Measurements from ENCODE around the gene GDF9. TPM values are rescaled to one million over a fixed set of nuclear protein-coding genes. Genes with fewer than 3 reads are reported as not detected.

GDF9 gene
- total RNA-seq, 5 donors from 2014 or later (not counting 1 experiment from before 2014, with no cell fraction given): 0.63 to 1.9 (median 0.92) TPM

Other genes with a start within 250 kb of the GDF9 start
- 1 to 10 TPM in 1 of 5 donors, under 1 TPM in 4; 0.30 to 1.9 (median 0.44) TPM for gene IL13, start 208.3 kb downstream of the GDF9 start, total RNA-seq
- under 1 TPM in 1 of 5 donors, not detected in 4; 0.85 TPM for gene IL4, start 192.5 kb downstream of the GDF9 start, total RNA-seq
- 10 to 100 TPM; 13.8 to 15.9 (median 15.2) TPM for gene KIF3A, start 128.9 kb downstream of the GDF9 start, total RNA-seq
- 10 to 100 TPM in 3 of 5 donors, 1 to 10 TPM in 2; 5.8 to 13.8 (median 11.0) TPM for gene CCNI2, start 119.0 kb downstream of the GDF9 start, total RNA-seq
- gene SEPTIN8, start 89.2 kb downstream of the GDF9 start, total RNA-seq: 10 to 100 TPM in 4 of 5 donors, 1 to 10 TPM in 1; 6.6 to 12.4 (median 11.0) TPM
- gene SOWAHA, start 53.2 kb downstream of the GDF9 start, total RNA-seq: not detected
- gene SHROOM1, start 35.8 kb downstream of the GDF9 start, total RNA-seq: 1 to 10 TPM in 1 of 5 donors, under 1 TPM in 2, not detected in 2; 0.35 to 1.1 (median 0.62) TPM
- 100 to 1,000 TPM; 119 to 139 (median 132) TPM for gene UQCRQ, start 173 bp upstream of the GDF9 start, total RNA-seq
- gene LEAP2, start 7.2 kb upstream of the GDF9 start, total RNA-seq: 1 to 10 TPM; 1.3 to 6.2 (median 3.7) TPM
- 10 to 100 TPM; 44.2 to 74.1 (median 53.0) TPM for gene AFF4, start 97.2 kb upstream of the GDF9 start, total RNA-seq
- gene ZCCHC10, start 160.1 kb upstream of the GDF9 start, total RNA-seq: 10 to 100 TPM; 15.6 to 19.5 (median 16.3) TPM
- gene HSPA4, start 185.5 kb upstream of the GDF9 start, total RNA-seq: 10 to 100 TPM; 47.0 to 55.3 (median 48.1) TPM